Measurements from ENCODE around the gene KIAA1671.

KIAA1671 gene

GRCh38 chr22:25122136-25122764, 169.7 kb downstream of the KIAA1671 start:
- no peak for DNase-seq (ENCODE audit: low read depth in 2 of 2)
- no peak overlapping the region for H3K4me3 ChIP-seq (replicated peaks in 1 of 2; ENCODE audit: low read depth in 2 of 2, low read length in 2 of 2)
- TF ChIP-seq CTCF (IDR thresholded peaks at IDR 0.05; ENCODE audit: low read depth, low read length) = no peak

GRCh38 chr22:25123677-25124076, 171.2 kb downstream of the KIAA1671 start:
- TF ChIP-seq CTCF (IDR thresholded peaks at IDR 0.05; ENCODE audit: low read depth, low read length) = no peak
- DNase-seq (ENCODE audit: low read depth in 2 of 2) = no peak
- no peak overlapping the region for H3K4me3 ChIP-seq (replicated peaks in 1 of 2; ENCODE audit: low read depth in 2 of 2, low read length in 2 of 2)

- TF ChIP-seq CTCF (IDR thresholded peaks at IDR 0.05; ENCODE audit: low read depth, low read length) = no peak
- H3K4me3 ChIP-seq (replicated peaks in 1 of 2; ENCODE audit: low read depth in 2 of 2, low read length in 2 of 2) = no peak overlapping the region
- DNase-seq (ENCODE audit: low read depth in 2 of 2) = no peak
These were observed 173.3 kb downstream of the KIAA1671 start for GRCh38 chr22:25125693-25126357.

- DNase-seq (ENCODE audit: low read depth in 2 of 2) = no peak
- TF ChIP-seq CTCF (IDR thresholded peaks at IDR 0.05; ENCODE audit: low read depth, low read length) = no peak
- no peak overlapping the region for H3K4me3 ChIP-seq (replicated peaks in 1 of 2; ENCODE audit: low read depth in 2 of 2, low read length in 2 of 2)
These were observed 174.0 kb downstream of the KIAA1671 start for GRCh38 chr22:25126510-25126909.

GRCh38 chr22:25127318-25127717, 174.8 kb downstream of the KIAA1671 start:
- no peak for TF ChIP-seq CTCF (IDR thresholded peaks at IDR 0.05; ENCODE audit: low read depth, low read length)
- DNase-seq (ENCODE audit: low read depth in 2 of 2) = no peak
- H3K4me3 ChIP-seq (replicated peaks in 1 of 2; ENCODE audit: low read depth in 2 of 2, low read length in 2 of 2) = no peak overlapping the region

GRCh38 chr22:25130462-25130861, 177.9 kb downstream of the KIAA1671 start:
- TF ChIP-seq CTCF (IDR thresholded peaks at IDR 0.05; ENCODE audit: low read depth, low read length) = no peak
- DNase-seq (ENCODE audit: low read depth in 2 of 2) = no peak
- no peak overlapping the region for H3K4me3 ChIP-seq (replicated peaks in 1 of 2; ENCODE audit: low read depth in 2 of 2, low read length in 2 of 2)
